GM18499 (cell line): ENCODE results near the gene FAM9C.

ENCODE experiments used
- ATAC-seq: cut with Tn5 transposase; IDR thresholded peaks from one replicate; pipeline ENCODE4 v1.9.1; 2021; ENCODE audit warnings: moderate number of reproducible peaks; ENCODE audit not compliant: insufficient read depth, unreplicated experiment

Gene FAM9C

DNA sequence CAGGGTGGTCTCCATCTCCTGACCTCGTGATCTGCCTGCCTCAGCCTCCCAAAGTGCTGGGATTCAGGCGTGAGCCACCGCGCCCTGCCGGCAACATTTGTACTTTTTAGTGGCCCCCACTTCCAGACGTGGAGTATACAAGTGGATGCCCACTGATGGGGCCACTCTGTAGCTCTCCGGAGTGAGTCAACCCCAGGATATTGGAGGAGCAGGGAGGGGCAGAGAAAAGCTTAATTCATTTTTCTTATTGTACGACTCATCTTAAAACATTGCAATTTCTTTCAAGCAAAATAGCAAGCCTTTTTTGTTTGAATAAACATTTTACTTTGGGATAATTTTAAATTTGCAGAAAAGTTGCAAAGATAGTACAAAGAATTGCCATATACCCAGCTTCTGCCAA lies 34.6 kb downstream of the FAM9C start:
- ATAC-seq, result no peak

DNA sequence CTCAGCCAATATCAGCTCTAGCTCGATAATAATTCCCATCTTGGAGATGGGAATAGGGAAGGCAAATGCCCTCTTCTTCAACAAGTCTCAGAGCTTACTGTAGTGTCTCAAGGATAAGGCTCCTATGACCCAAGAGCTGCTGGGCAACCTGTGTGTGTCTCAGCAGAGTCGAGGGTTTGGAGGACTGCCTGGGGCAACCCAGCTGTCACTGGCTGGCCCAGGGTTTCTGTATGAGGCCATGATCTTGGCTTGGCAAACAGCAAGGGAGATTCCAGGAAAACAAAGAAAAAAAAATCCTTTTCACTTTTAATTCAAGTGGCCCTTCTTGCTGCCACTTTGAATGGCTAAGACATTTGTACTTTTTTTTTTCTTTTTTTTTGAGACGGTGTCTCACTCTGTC lies 35.1 kb downstream of the FAM9C start:
- no peak for ATAC-seq

DNA sequence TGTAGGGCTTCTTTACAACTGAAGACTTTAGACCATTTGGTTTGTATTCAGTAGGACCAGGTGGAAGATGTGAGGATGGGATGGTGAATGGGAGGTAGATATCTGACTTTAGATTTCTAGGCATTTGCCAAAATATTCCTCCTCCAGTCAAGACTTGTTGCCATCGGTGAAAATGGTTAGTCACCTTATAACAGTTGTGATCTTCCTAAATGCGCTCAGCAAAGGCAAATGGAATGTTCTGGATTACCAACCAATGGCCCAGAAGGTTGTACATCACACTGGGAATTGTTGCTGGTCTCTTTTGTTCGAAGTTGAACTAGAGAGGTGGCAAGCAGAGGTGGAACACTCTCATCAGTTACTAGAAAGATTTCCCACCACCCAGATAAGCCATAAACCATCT lies 35.6 kb downstream of the FAM9C start:
- no peak for ATAC-seq

DNA sequence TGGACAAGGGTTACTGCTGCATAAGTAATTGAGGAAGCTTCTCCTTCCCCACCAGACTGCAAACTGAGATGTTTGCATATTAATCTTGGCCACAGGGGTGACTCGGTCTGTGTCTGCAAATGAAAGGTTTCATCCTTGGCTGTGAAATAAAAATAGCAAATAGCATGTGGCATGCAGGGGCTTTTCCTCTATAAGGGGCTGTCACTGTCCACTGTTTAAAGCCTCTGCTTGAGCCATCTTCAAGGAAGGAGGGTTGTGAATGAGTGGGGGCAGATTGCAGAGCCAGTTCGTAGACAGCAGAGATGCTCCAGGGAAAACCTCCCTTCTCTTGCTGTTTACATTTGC lies 36.3 kb downstream of the FAM9C start:
- ATAC-seq, result no peak

DNA sequence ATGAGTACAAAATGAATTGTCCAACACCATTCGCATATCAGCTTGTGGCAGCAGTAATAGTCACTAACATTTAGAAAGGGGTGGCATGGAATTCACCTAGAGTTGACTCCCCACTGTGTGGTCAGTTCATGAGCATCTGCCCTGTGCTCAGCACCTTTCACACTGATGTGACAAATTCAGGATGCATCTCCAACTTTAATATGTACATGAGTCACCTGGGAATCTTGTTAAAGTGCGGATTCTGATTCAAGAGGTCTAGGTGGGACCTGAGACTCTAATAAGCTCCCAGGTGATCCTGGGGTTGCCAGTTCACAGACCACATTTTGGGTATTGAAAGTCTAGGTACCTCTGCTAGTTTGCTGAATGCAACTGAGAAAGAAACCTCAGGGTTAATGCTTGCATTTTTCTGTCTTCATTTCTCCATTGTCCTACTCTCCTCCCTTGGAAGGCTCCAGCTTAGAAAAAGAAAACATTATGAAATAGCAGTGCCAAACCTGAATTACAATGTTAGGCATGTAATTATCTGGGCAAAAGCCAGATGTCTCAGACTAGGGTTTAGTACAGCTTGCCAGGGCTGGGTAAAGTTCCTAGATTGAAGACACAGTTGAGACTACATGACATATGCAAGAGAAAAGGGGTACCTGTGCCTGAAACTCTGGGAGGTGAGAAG lies 36.8 kb downstream of the FAM9C start:
- no peak for ATAC-seq

DNA sequence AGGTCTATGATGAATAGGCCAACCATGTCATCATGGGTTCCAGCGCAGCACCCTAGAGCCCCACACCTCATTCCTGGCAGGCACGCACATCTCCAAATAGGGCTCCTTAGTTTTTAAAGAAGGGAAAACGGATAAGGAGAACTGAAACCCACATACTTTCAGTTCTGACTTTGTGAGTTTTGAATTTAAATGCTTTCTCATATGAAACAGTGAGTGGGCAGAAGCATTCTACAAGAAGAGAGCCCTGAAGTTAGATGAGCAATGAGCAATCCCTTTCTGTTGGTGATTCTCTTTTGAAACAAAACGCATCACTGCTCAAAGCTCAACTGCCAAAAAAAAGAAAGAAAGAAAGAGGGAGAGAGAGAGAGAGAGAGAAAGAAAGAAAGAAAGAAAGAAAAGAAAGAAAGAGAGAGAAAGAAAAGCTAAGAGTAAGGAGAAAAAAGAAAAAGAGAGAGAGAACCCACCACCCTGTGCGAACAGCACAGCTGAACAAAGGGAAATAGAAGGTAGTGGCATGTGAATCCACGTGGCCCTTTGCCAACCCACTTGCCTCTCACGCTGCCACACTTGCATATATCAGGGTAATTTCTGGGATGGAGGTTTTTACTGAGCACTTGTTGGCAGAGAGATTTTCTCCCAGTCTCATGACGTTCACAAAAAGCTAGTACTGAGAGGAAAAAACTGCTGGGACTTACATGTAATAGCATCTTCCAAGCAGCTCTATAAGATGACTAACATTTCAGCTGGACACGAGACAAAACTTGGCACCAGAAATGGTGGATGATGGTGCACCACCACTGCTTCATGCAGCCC lies 38.6 kb downstream of the FAM9C start:
- peak; percentile 45 for ATAC-seq

DNA sequence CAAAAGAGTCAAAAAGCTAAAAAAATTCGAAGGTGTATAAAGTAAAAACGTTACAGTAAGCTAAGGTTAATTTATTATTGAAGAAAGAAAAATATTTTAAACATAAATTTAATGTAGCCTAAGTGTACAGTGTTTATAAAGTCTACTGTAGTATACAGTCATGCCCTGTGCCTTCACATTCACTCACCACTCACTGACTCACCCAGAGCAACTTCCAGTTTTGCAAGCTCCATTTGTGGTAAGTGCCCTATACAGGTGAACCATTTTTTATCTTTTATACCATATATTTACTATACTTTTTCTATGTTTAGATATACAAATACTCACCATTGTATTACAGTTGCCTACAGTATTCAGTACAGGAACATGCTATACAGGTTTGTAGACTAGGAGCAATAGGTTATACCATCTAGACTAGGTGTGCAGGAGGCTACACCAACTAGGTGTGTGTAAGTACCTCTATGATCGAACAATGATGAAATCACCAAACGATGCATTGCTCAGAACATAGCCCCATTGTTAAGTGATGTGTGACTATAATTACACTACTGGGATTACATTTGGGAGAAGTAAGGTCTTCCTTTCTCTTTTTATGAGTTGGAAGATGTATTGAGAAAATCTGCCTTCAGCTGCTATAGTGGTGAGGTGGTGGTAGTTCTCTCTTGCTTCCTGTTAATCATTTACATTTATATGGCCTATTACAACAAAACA lies 42.3 kb downstream of the FAM9C start:
- ATAC-seq, result no peak

DNA sequence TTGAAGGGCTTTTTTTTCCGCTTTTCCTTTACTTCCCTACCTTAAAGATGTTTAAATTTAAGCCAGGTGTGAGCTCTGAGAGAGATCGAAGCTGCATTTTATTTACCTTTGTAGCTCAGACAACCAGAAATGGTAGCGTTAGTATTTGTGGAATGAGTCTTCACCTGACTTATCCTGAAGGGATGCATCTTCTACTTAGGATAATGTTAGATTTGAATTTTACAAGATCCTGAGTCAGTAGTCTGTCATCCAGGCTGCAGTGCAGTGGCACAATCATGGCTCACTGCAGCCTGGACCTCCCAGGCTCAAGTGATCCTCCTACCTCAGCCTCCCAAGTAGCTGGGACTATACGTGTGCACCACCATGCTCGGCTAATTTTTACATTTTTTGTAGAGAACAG lies 43.3 kb downstream of the FAM9C start:
- ATAC-seq, result no peak

DNA sequence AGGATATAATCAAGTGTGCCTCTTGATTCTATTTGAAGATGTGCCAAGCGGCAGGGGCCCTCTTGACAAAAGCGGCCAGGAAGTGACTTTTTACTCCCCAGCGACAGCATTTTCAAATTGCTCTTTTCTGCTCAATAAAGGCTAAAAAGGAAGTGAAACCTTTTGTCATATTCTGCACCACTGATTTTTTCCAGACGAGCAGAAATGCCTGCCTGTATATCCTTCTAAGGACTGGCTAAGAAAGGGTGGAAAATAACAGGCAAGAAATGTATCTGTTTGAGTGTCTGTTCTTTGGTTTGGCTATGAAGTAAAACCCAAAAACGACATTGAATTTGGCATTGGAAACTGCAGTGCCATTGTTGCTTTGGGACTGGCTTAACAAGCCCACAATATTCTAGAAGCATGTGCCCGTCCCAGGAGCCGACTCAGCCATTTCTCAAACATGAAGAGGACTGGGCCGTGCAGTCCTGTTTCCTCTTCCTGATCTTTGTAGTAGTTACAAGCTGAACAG lies 44.1 kb downstream of the FAM9C start:
- peak; percentile 44 for ATAC-seq

DNA sequence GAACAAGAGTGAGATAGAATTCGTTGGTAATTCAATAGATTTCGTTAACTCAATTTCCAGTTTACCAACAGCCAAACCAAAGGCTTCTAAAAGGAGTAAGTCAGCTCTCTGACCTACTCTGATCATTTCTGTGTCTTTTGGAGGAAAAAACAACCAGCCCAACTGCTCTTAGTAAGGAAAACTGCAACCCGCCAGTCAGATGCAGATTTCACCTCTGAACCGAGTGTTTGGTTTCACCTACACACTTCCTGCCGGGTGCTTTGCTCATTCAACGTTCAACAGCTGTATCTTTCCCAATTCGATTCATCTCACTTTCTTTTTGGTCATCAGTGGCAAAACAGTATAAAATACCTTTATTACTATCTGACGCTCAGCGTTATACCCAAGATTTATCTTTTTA lies 45.0 kb downstream of the FAM9C start:
- ATAC-seq, result no peak

DNA sequence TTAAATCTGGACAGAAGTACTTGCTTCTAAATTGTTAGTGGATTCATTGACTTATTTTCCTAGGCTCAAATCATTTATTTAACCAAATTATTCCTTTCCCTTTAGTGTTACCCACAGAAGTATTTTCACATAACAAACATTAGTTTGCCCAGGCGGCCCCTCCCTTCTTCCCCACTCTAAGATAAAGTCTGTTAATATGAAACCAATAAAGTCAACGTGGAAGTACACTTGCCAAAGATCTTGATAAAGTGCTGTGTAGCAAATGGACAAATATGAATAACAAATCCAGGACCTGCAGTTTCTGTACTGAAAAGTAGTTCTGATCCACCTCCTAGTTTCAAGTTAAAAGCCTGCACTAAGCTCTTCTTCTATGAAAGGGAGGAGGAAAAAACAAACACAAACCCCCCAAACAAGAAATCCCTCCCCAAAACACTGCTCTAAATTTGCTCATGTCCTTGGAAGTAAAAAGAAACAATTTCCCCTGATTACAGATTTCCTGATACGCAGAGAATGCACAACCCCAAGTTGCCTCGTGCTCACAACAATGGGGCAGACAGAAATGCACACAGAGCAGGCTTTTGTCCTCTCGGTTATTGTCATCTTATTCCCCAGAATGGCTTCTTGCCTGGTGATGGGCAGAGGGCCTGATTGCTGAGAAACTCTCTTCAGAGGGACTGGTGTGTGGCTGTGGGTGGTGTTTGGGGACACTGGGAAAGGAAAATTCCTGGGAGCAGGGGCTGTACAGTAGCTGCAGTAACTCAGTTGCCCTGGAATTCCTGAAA lies 46.3 kb downstream of the FAM9C start:
- ATAC-seq, result no peak

DNA sequence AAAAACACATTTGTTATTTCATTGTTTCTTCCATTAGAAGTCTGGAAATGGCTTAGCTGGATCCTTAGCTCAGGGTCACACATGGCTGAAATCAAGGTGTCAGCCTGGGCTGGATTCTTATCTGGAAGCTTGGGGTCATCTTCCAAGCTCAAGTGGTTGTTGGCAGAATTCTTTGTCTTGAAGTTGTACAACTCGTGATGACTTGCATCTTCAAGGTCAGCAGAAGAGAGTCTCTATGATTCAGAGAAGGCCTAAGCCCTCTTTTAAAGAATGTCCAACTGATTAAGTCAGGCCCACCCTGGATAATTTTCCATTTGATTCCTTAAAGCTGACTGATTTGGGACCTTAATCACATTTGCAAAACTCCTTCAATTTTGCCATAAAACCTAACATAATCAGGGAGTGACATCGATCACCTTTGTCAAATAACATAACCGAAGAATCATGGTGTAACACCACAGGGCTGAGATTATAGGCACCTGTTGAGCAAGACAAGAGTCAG lies 47.4 kb downstream of the FAM9C start:
- ATAC-seq, result no peak

DNA sequence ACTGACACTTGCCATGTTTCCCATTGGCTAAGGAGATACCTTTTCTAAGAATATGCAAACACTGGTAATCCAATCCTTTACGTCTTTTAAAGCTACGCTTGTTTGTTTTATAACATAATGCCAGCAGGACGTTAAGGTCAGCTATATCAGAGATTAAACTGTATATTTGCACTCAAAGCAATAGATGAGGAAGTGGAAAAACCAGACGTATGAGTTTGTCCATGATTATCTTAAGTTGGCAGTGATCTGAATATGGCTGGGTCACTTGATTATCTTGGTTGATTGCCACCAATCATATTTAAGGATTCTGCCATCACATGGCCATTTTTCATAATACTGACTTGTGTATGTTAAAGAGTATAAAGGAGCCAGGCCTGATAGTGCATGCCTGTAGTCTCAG lies 50.1 kb downstream of the FAM9C start:
- ATAC-seq, result no peak

DNA sequence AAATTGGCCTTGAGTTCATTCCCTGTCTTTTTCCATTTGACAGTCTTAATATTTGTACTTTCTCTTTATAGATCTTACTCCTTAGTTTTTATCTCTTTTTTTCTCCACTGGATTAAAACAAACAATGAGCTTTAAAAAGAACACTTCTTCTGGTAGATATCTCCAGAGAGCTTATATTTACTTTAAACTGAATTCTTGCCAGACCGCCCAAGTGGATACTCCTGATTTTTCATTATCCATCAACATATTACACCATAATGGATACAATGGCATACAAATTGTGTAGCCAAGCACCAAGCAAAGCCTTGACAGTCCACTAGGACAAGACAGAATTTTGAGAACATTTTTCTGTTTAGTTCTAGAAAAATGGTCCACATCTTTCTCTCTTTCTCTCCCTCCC lies 50.6 kb downstream of the FAM9C start:
- no peak for ATAC-seq

DNA sequence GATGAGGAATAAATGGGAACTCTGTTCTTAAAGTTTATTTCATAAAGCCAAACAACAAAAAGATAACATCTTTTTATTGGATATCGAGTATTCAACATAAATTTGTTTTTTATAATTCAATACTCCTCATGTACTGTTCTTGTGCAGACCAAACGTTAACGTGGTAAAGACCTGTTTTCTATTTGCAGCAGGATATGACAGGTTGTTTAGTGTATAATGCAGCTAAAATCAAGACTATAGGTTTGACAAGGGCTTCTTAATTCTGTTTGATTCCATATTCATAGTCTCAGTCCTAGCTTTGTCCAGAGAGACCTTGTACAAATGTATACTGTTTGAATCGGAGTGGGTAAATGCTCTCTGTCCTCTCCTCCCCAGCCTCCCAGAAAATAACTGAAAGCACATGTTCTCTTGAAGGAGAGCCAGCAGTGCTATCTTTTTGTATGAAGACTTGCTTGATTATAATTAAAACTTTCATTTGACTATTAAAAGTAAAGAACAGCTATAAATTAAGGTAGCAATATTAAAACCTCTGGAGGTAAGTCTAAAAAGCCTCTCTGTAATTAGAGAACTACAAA lies 51.8 kb downstream of the FAM9C start:
- ATAC-seq, result no peak

DNA sequence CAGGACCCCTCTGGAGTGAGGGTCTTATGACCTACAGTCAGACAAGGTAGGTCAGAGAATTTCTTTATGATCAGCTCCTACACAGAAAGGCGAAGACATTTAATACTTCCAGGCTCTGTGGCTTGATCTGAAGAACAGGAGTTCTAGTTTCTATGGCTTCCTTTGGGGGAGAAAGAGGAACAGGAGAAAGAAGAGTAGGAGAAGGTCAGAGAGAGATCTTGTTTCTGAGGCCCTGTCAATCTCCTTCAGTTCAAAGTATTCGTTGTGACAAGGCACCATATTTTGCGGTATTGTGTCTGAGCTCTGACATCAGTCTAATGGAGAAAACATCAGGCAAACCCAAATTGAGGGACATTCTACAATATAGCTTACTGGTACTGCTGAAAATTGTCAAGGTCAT lies 52.8 kb downstream of the FAM9C start:
- ATAC-seq, result no peak

DNA sequence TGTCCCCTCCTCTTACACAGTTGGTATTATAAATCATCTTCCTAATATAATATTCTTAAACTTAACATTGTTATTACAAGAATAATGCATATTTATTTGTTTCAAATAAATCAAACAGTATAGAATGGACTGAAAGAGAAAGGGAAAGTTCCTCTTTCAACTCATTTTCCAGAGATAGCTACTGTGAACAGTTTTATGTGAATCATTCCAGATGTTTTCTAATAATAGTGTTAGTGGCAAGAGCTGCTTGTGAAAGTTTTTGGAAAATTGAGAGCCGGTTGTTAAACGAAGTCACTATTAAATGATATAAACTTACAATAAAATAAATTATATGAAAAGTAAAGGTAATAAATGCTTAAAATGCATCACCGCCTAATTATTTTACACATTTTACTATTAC lies 55.0 kb downstream of the FAM9C start:
- ATAC-seq, result no peak

DNA sequence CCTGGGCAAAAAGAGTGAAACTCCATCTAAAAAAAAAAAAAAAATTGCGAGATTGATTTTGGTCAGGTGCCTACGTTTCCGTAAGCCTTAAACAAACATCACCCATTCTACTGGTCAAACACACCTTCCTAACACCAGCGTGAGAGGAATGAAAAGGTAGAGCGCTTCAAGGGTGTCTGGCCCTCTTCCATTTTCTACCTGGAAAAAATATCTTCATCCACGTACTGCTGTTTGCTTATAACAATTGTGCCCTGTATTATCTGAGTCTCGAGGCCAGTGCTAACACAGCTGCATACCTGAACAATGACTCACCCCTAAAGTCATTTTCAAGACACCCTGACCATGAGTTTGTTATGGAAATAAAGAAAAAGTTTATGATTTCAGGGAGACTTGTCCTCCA lies 55.6 kb downstream of the FAM9C start:
- no peak for ATAC-seq

DNA sequence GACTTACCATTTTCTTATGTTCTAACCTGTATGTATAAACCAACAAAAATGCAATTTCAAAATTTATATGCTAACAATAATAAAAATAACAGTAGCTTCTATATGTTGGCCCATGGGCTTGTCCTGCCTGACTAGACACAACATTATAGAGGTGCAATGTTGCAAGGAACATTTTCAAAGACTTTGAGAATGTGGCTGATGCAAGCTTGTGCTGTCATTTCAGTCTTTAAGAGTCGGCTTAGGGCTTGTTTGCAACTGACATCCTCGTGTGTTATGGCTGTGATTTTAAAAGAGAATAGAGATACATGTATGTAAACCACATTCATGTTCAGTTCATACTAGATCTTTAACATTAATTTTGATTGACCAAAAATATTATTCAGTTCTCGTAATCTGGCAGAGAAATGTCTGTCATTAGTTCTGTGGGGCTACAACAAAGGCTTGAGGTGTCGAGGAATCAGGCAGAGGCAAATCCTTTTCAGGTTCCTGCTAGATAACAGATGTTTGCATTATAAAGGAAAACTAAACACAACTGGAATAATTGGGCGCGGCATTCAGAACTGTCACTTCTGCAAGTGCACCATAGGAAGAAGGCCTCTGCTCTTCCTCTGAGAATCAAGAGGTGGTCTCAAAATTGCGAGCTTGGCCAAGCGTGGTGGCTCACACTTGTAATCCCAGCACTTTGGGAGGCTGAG lies 56.4 kb downstream of the FAM9C start:
- no peak for ATAC-seq
